ENCODE measurements around the gene TSC22D4.
A peak's percentile ranks its signal among the peaks of the same experiment; 100 is the strongest.
"Not testable (repeated sequence)": the region's sequence is repeated elsewhere in the genome, so short reads cannot be mapped to it uniquely, and the experiment has no call there.

The TSC22D4 gene

GRCh38 chr7:100472854-100473499, 6.0 kb downstream of the TSC22D4 start:
- no peak for DNase-seq (ENCODE audit: low read depth)

GRCh38 chr7:100472121-100472851, 6.7 kb downstream of the TSC22D4 start:
- DNase-seq (ENCODE audit: low read depth) = no peak

DNA sequence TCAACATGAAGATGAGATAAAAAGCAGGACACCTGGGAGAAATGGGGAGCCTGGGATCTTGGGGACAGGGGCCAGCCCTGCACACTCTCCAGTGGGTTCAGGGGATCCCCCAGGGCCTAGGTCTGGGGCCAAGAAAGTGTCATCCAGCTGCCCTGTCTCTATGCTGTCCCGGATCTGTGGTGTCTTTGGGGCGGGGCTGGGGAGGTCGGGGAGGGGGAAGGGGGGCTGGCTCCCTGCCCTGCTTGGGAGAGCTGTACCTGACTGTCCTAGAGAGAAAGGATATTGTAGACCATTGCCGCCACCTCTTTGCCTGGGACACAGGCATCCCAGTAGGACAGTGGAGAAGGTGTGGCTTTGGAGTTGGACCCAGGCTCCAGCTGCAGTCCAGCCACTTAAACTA, 8.0 kb downstream of the TSC22D4 start:
- DNase-seq (ENCODE audit: low read depth) = no peak

DNA sequence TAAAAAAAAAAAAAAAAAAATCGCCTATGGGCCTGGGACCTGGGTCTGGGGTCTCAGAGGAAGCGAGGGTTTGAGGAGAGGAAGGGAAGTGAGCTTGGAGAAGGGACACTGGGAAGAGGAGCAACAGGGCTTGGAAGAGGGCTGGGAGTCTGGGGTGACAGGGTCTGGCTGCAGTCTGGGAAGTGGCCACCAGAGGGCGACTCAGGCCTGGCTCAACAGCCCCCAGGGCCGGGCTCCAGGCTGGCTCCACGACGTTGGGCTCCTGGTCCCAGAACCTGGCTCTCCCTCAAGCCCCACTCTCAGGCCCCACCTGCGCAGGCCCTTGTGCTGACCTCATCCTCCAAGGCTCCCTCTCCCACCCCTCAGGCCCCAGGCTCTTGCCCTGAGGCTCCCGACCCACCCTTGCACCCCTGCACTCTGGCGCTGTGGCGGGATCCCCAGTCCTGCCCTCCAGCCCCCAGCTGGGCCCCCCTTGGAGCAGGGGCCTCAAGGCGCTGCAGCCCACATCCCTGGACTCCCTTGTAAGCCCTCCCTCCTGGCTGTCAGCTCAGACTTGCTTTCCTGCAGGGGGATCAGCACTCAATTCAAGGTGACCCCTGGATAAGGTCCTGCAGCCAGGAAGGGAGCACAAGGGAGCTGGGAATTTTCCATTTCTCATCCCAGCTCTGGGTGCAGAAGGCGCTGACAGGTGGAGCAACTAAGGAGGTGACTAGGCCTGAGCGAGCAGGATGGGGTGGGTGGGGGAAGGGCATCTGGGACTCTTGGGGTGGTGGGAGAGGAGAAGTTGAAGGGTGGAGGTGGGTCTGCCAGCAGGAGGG, 9.6 kb downstream of the TSC22D4 start:
- peak; percentile 77 for DNase-seq (ENCODE audit: low read depth)

DNA sequence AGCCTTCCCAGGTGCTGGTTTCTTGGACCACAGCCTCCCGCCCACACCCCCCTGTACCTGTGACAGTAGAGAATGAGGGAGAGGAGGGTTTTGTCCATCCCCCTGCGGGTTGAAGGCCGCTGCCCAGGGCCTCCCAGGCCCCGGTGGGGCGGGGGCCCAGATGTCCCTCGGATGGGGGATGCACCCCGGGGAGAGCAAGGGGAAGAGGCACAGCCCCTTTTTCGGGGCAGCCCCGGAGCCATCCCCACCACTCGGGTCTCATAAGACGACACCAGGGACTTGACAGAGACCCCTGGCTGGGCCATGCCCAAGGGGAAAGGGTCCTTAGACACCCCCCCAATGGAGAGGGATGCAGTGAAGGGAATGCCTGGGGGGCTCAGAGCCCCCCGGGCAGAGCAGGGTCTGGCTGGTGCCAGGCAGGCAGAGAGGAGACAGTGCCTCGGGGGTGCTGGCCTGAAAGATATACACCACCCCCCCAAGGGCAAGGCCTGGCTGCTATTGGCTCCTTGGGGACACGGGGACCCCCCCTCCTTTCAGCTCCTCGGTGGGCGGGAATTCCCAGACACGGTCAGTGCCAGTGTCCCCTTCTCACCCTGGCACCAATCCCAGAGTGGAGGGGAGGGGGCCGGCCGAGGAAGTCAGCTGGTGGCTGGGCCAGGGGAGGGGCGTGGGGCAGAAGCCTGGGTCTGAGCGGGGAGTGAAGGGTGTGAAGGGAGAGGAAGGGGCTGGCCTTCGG, 11.2 kb downstream of the TSC22D4 start:
- no peak for DNase-seq (ENCODE audit: low read depth)

- no peak for DNase-seq (ENCODE audit: low read depth)
These were observed 12.1 kb downstream of the TSC22D4 start for GRCh38 chr7:100466653-100467605.

DNA sequence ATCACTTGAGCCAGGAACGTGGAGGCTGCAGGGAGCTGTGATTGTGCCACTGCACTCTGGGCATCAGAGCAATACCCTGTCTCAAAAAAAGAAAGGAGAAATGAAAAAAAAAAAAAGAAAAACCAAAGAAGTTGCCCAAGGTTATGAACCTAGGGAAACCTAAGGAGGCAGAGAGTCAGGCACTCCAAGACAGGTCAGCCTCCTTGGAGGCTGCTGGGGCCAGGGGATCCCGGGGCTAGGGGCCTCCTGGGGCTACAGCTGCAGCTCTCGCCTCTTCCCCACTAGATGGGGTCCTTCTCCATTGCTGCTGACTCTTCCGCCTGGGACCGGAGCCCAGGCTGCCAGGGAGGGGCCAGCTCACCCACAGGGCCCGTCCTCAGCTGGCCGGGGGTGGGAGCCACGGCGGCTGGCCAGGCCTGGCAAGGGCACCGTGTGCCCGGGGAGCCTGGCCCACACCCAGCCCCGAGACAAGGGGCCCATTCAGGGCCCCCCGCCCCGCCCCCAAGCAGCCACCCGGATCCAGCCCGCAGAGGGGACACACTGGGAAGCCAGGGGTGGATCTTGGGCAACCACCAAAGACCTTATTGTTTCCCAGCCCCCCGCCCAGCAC, 13.2 kb downstream of the TSC22D4 start:
- no peak for DNase-seq (ENCODE audit: low read depth)

- DNase-seq (ENCODE audit: low read depth) = no peak
These were observed 13.7 kb downstream of the TSC22D4 start for GRCh38 chr7:100465299-100465698.

- no peak for DNase-seq (ENCODE audit: low read depth)
These were observed 14.2 kb downstream of the TSC22D4 start for GRCh38 chr7:100464791-100465190.

- DNase-seq (ENCODE audit: low read depth) = no peak
These were observed 14.8 kb downstream of the TSC22D4 start, which contains the start of gene SPACDR for GRCh38 chr7:100464210-100464660. TSS of gene SPACDR (minus strand) at chr7:100464260. CDS start at chr7:100464025, 235 bp downstream.

DNA sequence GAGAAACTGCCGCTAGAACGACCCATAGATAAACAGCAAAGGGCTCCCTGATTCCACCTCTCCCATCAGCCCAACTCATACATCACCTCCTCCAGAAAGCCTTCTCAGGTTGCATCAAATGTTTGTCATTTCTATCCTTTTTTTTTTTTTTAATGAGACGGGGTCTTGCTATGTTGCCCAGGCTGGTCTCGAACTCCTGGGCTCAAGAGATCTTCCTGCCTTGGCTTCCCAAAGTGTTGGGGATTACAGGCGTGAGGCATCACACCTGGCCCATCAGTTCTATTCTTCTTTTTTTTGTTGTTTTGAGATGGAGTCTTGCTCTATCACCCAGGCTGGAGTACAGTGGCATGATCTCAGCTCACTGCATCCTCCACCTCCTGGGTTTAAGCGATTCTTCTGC, 22.0 kb downstream of the TSC22D4 start:
- DNase-seq (ENCODE audit: low read depth) = no peak

DNA sequence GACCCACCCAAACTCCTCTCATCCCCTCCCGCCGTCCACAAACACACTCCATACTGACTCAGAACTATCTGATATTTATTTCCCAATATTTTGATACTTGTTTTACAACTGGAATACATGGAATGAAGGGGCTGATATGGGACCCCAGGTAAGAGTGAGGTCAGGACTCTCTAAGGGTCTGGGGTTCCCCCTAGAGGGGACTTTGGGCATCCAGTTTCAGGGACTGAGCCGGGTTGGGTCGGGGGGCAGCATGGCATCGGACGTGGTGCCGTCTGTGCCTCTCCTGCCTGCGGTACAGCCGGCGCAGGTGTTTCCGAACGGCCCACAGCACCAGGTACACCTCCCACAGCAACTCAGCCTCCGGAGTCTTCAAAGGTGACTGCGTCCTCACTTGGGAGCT, 22.5 kb downstream of the TSC22D4 start:
- no peak for DNase-seq (ENCODE audit: low read depth)

DNA sequence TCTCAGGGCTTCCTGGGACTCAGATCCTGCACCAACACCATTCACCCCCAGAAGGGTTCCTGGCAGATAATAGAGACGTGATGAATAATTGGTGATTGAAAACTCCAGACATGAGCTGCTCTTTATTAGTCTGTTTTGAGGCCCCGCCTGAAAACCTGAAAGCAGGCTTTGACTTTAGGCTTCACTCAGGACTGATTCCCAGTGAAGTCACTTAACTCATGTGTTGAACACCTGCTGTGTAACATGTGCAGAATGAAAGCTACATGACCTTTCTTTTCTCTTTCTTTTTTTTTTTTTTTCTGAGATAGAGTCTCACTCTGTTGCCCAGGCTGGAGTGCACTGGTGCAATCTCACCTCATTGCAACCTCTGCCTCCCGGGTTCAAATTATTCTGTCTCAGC, 23.8 kb downstream of the TSC22D4 start:
- DNase-seq (ENCODE audit: low read depth) = no peak

GRCh38 chr7:100453854-100454253, 25.2 kb downstream of the TSC22D4 start:
- not testable (repeated sequence) for DNase-seq (ENCODE audit: low read depth)

DNA sequence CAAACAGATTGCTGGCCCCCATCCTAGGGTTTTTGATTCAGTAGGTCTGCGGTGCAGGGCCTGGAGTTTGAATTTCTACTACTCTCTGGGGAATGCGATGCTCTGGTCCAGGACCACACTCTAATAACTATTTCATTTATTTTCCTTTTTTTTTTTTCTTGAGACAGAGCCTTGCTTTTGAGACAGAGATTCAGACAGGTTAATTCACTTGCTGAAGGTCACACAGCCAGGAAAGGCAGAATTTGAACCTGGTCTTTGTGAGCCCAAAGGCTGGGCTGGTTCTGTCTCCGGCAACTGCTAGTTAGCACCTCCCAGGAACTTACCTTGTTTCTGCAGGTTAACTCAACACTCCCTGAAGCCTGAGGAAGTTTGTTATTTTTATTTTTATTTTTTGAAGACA, 26.5 kb downstream of the TSC22D4 start:
- no peak for DNase-seq (ENCODE audit: low read depth)

DNA sequence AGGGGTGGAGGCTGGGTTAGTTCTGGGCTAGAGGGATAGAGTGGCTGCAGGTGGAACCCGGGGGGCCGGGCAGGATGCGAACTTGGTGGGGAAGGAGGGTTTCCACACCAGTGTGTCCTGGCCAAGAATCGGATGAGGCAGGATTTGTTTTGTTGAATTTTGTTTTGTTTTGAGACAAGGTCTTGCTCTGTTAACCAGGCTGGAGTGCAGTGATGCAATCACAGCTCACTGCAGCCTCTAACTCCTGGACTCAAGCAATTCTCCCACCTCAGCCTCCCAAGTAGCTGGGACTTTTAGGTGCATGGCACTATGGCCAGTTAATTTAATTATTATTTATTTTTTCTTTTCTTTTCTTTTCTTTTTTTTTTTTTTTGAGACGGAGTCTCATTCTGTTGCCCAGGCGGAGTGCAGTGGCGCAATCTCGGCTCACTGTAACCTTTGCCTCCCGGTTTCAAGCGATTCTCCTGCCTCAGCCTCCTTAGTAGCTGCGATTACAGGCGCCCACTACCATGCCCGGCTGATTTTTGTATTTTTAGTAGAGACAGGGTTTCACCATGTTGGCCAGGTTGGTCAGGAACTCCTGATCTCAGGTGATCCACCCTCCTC, 29.7 kb downstream of the TSC22D4 start:
- no peak for DNase-seq (ENCODE audit: low read depth)

GRCh38 chr7:100447363-100447762, 31.7 kb downstream of the TSC22D4 start:
- not testable (repeated sequence) for DNase-seq (ENCODE audit: low read depth)

- no peak for DNase-seq (ENCODE audit: low read depth)
These were observed 33.0 kb downstream of the TSC22D4 start for GRCh38 chr7:100446040-100446439.

GRCh38 chr7:100444311-100445278, 34.4 kb downstream of the TSC22D4 start:
- no peak for DNase-seq (ENCODE audit: low read depth)
